NCI-H1930 (cell line): ENCODE measurements around the gene TGFB3.
"Not testable (repeated sequence)": the region's sequence is repeated elsewhere in the genome, so short reads cannot be mapped to it uniquely, and the experiment has no call there.

ENCODE experiments used
- DNase-seq, 2 experiments: peaks; one replicate each; lab custom pipeline; 2025; lab: John Stamatoyannopoulos, UW

TGFB3 gene

DNA sequence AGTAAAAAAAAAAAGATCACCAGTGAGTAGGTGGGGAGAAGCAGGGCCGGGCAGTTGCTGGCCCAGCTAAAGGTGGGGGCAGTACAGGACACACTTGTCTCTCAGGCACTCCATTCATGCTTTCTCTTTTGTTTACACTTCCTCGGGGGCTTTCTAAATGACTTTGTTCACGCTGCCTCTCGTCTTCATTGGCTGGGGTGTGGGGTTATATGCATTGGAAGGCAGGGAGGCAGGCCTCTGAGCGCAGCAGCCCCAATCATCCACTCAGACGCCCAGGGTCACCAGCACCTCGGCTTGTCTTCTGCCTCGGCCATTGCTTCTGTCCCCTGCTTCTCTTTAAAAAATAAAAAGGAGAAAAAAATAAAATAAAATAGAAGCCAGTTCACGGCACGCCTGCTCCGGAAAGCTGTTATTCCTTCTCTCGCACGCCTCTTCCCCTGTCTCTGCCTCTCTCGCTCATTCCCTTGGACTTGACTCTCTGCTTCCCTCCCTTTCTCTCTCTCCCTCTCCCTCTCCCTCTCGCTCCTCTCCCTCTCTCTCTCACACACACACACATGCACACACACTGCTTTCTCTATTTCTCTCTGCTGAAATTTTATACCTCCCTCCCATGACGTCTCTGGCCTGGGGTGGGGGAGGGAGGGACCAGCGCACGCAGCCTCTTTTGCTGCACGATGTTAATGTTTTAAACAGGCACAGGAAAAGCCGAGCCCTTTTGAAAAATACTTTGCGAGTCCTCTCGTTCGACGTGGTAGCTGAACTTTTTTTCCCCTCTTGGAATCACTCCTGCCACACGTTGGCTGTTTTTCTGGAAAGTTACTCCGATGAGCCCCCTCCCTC is at the start of gene TGFB3:
TGFB3 (minus strand) TSS at position 570 of the 840 bp plus-strand sequence. CDS start 1,102 bp downstream, outside the sequence.
- no peak for DNase-seq

DNA sequence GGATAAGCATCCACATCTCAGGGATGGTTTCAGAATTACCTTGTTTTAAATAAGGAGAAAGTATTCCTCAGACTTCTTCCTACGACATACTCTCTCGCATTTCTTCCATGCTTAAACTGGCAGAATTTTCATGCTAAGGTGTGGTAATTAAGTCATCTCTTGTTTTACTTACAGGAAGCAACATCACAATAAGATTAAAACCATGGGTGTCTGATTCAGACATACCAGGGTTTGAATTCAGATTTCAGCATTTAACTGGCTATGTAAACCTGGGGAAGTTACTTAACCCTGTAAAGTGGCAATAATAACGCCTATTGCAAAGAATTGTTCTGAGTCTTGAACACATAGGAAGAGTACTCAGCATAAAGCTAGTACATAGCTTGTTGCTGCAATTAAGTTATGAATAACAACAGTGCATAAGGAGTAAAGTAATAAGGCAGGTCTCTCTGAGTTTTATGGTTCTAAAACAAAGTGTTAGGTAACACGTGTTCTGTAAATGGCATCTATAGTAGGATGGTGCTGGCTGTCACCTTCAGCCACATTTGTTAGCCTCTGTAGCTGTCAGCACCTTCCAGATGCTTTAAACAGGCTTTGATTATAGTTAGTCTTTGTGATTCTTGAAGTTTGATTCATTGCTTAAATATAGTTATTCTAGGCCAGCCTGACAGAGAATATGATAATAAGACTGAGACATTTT is 42.6 kb upstream of the TGFB3 start:
- no peak for DNase-seq

DNA sequence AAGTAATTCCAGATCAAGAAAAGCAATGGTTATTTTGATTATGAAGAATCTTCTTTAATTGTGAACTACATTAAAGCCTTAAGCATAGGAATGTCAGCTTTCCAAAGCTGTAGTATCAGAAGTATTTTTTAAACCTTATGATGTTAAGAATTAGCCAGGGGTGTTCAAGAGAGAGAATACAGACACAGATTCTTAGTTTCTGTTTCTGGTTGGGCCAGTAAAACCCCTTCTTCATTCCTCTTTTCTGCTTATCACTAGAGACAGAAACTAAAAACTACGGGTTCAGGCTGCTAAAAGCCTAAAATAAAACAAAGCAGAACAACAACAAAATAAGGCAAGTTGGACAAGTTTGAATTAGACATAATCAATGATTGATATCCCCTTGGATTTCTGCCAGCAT is 42.0 kb upstream of the TGFB3 start:
- no peak for DNase-seq

DNA sequence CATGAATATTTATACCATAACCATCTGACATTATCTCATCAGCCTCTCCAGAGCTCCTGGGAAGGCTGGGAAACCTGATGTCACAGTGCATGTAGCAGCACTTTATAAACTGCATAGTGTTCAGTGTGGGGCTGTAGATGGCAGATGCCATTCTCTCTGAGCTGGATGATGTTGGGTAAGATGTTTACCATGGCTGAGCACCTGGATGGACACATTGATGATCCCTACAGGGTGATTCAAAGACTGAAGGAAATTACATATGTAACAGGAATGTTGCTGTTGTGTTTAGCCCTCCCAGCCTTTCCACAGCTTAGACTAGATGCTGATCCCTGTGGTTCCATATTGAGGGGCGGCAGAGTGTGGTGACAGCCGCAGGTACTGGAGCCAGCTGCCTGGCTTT is 41.2 kb upstream of the TGFB3 start:
- no peak for DNase-seq

DNA sequence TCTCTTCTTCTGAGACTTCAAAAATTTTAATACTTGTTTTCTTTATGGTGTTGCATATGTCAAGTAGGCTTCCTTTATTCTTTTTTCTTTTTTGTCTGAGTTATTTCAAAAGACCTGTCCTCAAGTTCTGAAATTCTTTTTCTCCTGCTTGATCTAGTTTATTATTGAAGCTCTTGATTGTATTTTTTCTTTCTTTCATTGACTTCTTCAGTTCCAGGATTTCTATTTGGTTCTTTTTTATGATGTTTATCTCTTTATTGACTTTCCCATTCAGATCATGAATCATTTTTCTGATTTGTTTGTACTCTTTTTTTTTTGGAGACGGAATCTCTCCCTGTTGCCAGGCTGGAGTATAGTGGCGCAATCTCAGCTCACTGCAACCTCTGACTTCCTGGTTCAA is 37.9 kb upstream of the TGFB3 start:
- DNase-seq: no peak

DNA sequence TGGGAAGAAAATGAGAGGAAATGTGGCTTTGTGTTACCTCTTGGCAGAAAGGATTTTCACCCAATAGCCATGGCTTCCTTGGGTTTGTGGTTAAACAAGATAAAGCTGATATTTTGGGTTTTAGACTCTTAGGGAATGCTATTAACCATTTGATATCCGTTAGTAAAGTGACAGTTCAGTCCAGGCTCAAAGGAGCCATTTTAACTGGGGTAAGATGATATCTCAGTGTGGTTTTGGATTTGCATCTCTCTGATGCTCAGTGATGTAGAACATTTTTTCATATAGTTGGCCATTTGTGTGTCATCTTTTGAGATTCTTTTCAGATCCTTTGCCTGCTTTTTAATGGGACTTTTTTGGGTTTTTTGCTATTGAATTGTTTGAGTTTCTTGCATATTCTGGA is 33.9 kb upstream of the TGFB3 start:
- no peak for DNase-seq

DNA sequence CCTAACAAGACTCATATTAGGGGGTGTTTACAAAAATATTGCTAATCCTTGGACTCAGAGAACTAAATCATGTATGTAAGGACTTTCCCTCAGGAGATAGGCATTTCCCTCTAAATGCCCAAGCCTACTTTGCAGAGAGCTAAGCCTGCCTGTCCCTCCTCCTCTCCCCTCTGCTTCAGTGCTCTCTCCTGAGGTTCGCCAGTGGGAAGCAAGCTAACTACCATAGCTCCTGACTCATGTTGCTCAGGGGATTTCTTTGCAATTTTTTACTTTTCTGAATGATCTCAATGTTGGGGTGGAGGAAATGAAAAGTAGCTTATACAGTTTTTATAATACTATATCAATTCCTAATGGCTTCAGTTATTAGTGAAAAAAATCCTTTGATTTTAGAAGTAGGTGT is 33.4 kb upstream of the TGFB3 start:
- DNase-seq: no peak

DNA sequence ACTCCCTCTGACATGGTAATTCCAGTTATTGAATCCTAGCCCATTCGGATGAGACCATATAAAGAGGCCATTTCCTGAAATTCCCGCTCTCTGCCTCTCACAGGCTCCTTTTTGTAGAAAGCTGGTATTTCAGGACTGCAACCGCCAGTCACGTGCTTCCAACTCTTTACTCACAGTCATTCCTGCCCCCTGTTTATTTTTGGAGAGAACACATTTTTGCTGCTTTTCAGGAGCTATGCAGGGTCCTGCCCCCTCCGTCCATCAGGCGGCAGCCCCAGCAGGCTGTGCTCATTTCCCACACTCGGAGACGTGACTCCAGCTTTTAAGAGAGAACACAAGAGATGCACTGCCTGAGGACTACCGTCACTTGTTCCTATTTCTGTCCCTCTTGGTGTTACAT is 30.6 kb upstream of the TGFB3 start:
- no peak for DNase-seq

DNA sequence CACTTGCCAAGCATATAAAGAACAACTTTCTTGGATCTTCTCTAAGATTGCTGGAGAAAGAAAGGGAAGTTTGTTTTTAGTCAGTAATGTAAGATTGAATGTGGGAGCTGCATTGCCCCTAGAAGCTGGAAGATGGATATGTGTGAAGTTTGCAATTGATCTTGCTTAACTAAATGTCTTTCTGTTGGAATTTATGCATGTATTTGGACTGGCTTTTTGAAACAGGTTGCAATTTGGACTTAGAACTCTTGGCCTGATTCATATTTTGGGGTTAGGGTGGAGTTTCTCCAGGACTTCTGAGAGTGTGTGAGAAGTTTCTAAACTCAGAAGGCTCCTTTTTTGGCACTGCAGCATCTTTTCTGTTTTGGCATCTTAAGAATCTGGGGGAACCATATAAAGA is 30.1 kb upstream of the TGFB3 start:
- DNase-seq: no peak

DNA sequence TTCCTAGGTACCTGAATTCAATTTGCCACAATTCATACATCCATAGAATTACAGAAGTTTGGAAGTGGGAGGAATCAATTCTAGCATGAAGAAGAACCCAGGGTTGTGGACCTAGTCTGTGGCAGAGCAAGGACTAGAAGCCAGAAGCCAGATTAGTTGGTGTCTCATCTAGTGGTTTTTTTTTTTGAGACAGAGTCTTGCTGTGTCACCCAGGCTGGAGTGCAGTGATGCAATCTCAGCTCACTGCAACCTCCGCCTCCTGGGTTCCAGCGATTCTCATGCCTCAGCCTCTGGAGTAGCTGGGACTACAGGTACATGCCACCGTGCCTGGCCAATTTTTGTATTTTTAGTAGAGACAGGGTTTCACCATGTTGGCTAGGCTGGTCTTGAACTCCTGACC is 27.8 kb upstream of the TGFB3 start:
- not testable (repeated sequence) for DNase-seq

DNA sequence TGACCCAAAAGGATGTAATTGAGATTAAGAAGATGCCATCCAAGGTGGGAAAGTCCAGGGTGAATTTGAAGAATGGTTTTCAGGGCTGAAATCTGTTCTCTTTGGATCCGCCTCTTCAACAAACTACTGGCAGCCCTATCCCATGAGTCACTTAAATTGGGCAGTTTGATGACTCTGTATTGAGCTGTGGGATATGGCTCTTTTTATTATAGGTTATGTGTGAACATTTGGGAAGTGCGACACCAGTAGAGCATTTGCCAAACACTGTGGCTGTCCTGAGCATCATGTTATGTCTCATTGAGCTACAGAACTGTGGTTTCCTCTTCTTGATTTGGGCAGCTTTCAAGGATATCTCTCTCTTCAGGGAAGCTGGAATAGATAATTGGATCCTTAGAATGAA is 26.1 kb upstream of the TGFB3 start:
- no peak for DNase-seq

DNA sequence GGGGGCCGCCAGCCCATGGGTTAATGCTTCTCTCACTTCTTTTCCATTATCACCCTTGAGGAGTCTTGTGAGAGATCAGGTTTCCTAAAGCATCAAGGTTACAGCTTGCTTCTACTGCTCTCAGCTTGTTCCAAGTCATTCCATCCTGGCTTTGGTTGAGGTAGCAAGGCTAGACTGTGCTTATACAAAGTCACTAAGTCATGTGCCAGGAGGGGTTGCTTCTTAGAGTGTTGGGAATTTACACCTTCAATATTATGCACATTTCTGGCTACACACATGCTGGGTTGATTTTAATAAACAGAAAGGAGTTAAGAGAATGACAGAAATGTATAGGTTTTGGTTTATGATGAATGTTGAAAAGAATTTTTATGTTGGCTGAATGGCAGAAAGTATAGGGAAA is 25.6 kb upstream of the TGFB3 start:
- no peak for DNase-seq

DNA sequence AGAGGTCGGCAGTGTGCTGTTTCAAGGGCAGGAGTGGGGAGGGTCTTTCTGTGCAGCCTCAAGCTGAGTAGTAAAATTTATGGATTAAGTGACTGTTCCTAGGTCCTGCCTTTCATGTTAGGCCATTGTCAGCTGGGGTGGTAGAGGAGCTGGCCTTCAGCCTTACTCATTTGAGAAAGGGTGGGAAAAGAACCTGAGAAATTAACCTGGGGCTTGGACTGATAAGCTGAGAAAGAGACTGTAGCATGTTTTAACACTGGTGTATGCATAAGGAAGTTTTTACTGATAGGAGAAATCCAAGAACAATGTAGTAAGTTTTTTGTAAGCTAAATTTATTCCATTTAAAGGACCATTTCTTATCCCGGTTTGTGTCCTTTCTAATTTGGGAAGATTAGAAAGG is 24.5 kb upstream of the TGFB3 start:
- no peak for DNase-seq

DNA sequence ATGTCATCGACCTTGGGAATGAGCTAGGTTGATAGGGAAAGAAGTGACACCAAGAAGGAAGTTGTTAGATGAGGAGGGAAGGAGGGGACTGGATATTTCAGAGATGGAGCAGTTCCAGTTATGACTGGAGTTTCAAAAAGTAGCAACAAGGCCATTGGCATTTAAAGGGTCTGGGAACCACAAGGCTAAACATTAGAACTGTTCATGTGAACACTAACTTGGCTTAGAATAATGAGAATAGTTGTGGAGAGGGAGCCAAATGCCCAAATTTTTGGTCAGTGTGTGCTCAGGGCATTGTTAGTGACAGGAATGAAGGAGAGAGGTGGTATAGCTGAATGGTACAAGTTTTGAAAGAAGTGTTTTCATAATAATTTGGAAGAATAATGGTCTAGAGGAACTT is 20.6 kb upstream of the TGFB3 start:
- no peak for DNase-seq

DNA sequence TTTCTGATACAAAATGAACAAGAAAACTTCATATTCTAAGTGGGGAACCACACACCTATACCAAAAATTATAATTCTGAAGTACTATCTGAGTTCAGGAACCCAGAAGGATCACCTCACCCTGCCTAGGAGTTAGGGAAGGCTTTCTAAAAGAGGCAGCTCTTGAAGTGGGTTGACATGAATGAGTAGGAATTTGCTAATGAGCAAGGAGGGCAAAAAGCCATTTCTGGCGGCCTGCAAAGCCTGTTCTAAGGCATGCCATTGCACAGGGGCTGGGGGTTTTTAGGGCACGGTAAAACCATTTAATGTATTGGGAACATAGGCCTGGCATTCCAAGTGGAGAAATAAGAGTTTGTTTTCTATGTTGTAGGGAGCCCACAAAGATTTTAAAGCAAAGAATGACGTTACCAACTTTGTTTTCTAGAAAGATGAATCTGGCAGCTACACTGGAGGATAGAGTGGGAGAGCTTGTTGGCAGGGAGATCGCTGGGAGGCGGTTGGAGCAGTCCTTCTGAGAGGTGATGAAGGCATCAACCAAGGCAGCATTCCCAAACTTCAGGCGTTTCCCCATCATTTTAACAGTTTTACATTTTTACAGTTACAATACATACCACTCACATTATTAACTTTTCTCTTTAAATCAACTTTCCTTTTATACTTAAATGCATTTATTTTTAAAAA is 17.9 kb upstream of the TGFB3 start:
- DNase-seq: no peak

DNA sequence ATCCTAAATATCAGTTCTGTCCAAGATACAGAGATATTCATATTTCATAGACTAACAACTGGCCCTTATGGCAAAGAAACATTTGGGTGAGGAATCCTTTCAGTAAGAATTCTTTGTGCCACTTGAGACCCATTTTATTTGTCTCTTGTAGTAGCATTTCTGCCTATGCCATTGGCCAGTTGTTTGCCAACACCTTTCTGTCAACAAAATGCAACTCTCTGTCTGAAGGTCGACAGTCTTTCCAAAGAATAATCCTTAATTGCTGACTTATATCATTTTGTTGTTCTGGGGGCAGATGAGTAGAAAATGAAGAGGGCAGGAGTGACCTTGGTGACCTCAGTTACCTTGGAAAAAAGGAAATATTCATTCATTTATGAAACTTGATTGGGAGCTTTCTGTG is 14.7 kb upstream of the TGFB3 start:
- no peak for DNase-seq

DNA sequence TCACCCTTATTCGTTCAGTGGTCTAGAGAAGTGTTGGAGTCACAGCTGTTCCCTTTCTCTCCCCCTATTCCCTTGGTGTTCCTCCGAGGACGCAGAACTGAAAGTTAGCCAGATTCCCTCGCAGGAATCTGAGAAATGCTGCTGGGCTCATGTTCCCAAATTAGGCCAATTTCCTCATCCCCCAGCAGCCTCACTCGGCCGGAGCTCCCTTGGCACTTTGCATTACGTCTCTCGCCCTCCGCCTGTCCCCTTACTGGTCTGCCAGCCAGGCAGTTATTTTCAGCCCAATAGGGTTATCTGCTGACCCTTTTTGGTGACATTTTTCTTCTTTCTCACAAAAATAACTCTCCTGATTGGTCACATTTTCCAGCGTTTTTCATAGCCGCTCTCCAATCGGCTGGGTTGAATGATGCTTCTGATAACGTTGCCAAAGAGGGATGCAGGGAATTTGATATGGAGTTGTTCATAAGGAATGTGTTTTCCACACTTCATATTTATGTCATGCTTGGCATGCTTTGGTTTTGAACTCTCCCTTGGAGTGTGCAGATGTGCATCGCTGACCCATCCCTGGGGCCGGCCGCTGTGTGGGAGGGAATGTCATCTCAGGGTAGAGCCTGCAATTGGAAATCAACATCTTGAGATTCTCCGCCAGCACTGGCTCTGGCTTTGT is 13.7 kb upstream of the TGFB3 start:
- no peak for DNase-seq

DNA sequence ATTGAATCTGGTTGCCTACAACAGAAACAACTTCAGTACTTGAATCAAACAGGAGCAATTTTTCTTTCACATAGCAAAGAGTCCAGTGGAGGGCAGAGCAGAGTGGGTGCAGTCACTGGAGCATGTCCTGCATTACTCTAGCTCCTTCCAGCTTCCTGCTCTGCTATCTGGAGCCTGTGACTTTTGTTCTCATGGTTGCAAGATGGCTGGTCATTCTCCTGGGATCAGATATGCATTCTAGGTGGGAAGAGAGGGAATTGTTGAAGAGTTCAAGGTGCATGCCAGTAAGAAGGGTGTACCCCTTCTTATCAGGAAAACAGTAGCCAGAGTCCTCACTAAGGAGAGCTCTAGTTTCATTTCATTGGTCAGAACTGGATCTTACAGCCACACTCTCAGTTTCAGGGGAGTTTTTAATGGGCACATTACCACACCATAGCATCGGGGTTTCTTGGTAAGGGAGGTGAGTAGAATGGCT is 11.8 kb upstream of the TGFB3 start:
- DNase-seq: no peak

DNA sequence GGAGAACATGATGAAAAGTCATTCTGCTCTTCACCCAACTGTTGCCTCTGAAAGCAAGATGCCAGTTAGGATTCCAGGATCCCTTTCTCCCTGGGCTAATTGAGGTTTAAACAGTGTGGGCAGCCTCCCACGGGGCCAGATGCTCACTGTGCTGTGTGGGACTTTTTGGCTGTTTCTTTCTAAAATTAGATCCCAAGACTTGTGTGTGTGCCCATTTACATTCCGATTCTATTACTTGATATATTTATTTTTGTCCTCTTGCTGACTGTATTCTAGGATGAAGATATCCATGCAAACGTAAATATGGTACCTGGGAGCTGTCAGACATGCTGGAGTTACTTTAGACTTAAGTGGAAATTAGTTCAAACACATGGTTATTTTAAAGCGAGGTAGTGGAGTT is 10.0 kb upstream of the TGFB3 start:
- DNase-seq: no peak

DNA sequence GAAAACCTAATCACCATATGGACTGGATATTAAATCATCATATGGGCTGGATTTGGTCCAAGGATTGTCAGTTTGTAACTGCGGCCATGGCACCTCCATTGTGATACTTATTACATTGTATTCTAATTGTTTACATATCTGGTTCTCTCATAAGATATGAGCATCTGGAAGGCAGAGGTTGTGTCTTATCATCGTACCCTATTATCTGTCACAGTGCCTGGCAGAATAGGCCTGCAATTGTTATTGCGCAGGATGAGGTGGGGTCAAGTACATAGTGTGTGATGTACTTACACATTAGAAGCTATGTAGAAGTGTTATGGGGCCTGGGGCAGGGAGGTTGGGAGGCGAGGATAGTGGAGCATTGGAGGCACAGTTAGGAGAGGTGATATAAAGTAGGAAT is 8.5 kb upstream of the TGFB3 start:
- DNase-seq: no peak

DNA sequence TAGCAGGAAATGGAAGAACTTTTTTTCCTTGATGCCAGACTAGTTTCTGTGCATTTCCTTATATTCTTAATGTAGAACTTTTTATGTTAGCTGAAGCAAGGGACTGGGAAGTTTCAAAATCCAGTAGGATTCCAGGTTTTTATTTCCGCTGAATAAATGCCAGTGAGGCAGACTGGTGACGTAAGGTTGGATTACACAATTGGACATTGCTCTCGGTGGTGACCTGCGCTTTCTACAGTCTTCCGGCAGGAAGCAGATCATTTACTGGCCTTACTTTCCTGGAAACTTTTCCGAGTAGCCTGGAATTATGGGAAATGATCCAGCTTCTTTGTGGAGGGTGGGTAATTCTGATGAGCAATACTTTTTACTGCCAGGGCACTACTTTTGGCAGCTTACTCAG is 7.3 kb upstream of the TGFB3 start:
- no peak for DNase-seq

DNA sequence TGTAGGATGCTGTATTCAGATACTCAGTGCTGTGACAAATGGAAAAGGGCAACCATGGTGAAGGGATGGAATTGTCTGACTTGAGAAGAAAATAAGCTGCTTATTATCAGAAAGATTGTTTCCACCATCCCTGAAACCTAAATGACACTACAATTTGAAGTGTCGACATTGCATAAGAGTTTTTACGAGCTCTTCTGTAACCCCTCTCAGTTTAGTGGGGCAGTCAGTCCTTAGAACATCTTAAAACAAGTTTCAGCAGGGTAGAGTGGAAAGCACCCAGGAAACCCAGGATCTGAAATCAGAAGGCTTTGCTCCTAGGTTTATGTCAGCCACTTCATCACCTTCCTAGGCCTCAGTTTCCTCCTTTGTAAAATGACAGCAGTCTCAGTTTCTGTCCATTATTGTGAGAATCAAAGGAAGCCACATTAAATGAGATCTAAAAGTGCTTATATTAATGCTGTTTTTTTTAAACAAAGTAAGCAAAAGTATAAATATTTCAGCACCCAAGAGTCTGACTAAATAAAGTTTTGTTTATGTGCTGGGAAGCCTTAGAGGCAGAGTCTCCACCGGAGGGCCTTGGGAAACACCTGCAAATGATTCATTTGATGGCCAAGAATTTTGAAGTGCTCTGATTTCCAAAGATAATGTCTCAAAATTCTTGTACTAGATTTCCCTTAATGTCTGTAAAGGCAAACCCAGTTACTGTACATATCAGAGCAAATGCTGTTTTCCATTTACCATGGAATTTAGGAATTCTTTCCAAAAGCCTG is 5.6 kb upstream of the TGFB3 start:
- DNase-seq: no peak
